Measurements from ENCODE around the gene TET3. TPM values are rescaled to one million over a fixed set of nuclear protein-coding genes. Genes with fewer than 3 reads are reported as not detected.

The TET3 gene
- total and polyA plus RNA-seq, 2 donors (not counting 3 experiments of a cell fraction or from before 2014, with no cell fraction given): 3.4 to 15.6 TPM

DNA sequence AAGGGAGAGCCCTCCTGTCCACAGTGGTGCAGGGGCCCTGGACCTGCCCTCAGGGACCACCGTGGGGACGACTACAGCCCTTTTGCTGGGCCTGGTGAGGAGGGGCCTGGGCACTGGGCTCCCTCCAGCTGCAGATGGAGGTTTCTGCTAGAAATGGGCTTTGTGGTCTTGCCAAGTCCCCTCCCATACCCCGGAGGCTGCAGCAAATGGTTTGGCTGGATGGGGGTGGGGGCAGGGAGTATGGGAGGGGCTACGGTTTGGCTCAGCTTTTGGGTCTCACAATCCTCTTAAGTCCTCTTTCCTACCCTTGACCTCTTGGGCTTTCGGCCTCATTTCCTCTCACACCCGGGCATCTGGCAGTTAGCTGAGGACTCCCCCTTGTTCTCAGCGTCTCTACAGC is 21.7 kb downstream of the TET3 start:
- Histone ChIP-seq H3K36me3 (ENCODE audit: control insufficient read depth in 2 of 2, extremely low read depth in 1 of 2, insufficient read depth in 2 of 2, low read length in 2 of 2) (peaks cover 0 to 2% of the 10 kb centered on the region in 2 experiments), H2AFZ (ENCODE audit: low read depth, low read length) (no peak overlapping the region), H3K9me1 (replicated peaks; ENCODE audit: control insufficient read depth, extremely low read depth, insufficient read depth, low read length) (no peaks in the 10 kb centered on the region), H3K9me3 (replicated peaks; ENCODE audit: control insufficient read depth, insufficient read depth, low read length) (no peaks in the 10 kb centered on the region), H3K4me3 (replicated peaks in 1 of 3; ENCODE audit: insufficient read depth in 1 of 3, low read depth in 1 of 3, low read length in 3 of 3) (no peak overlapping the region), H4K20me1 (replicated peaks; ENCODE audit: control insufficient read depth, extremely low read depth, insufficient read depth, low read length) (no peaks in the 10 kb centered on the region), H3K4me2 (ENCODE audit: insufficient read depth, low read length) (no peak overlapping the region), H3K9ac (replicated peaks; ENCODE audit: extremely low read depth, insufficient read depth, low read length) (no peak overlapping the region), H3K27me3 (ENCODE audit: control insufficient read depth in 2 of 2, insufficient read depth in 2 of 2, low read length in 2 of 2) (no peaks in the 10 kb centered on the region), H3K79me2 (ENCODE audit: control insufficient read depth, insufficient read depth, low read length) (peaks cover 8% of the 10 kb centered on the region), H3K4me1 (ENCODE audit: control insufficient read depth, extremely low read depth, insufficient read depth, low read length) (peaks cover 9% of the 10 kb centered on the region), H3K27ac (ENCODE audit: insufficient read depth, low read depth, low read length) (no peak overlapping the region)
- DNase-seq (ENCODE audit: low read depth, low spot score) (no peak), FAIRE-seq (no peak)
- intact Hi-C loops (cut with micrococcal nuclease): no loop called here
- dilution Hi-C loops (cut with MboI; ENCODE audit: extremely low pct_ligation_motif_present, low sequenced_read_pairs): no loop called here
- CTCF ChIA-PET: no interaction called here
- no TSS peak for BruUV-seq (replicated peaks)
- POLR2A ChIA-PET: no interaction called here
- TF ChIP-seq MYC (IDR thresholded peaks at IDR 0.05; ENCODE audit: low read depth, low read length) (no peak), JUN (IDR thresholded peaks at IDR 0.05; ENCODE audit: borderline replicate concordance, insufficient read depth, insufficient read length, low read depth) (no peak)

DNA sequence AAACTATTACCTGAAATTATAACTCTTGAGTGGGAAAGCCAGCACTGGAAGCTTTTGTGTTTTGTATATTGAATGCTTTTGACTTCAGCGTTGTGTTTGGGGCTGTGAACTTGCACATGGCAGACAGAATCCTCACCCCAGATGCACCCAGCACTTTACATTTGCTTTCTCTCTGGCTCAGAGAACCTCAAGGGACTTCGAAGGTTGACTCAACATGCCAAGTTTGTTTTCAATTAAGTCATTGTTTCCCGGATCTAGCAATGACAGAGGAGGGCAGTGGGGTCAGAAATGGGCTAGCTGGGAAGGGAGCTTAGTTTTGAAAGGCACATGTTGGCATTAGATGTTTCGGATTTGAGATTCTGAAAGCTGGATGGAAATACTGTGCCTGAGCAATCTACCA is 22.4 kb downstream of the TET3 start:
- H3K27ac ChIP-seq (ENCODE audit: insufficient read depth, low read depth, low read length): no peak overlapping the region
- ChIA-PET CTCF (no interaction called here), POLR2A (no interaction called here)
- no peaks in the 10 kb centered on the region for H3K9me1 ChIP-seq (replicated peaks; ENCODE audit: control insufficient read depth, extremely low read depth, insufficient read depth, low read length)
- BruUV-seq (replicated peaks): no TSS peak
- no peak for DNase-seq (ENCODE audit: low read depth, low spot score)
- H3K9ac ChIP-seq (replicated peaks; ENCODE audit: extremely low read depth, insufficient read depth, low read length): no peak overlapping the region
- no peaks in the 10 kb centered on the region for H3K27me3 ChIP-seq (ENCODE audit: control insufficient read depth in 2 of 2, insufficient read depth in 2 of 2, low read length in 2 of 2)
- H2AFZ ChIP-seq (ENCODE audit: low read depth, low read length): no peak overlapping the region
- peaks cover 0 to 2% of the 10 kb centered on the region in 2 experiments for H3K36me3 ChIP-seq (ENCODE audit: control insufficient read depth in 2 of 2, extremely low read depth in 1 of 2, insufficient read depth in 2 of 2, low read length in 2 of 2)
- peaks cover 8% of the 10 kb centered on the region for H3K79me2 ChIP-seq (ENCODE audit: control insufficient read depth, insufficient read depth, low read length)
- no peaks in the 10 kb centered on the region for H4K20me1 ChIP-seq (replicated peaks; ENCODE audit: control insufficient read depth, extremely low read depth, insufficient read depth, low read length)
- intact Hi-C loops (cut with micrococcal nuclease) (no loop called here), dilution Hi-C loops (cut with MboI; ENCODE audit: extremely low pct_ligation_motif_present, low sequenced_read_pairs) (no loop called here)
- FAIRE-seq: no peak
- peaks cover 3% of the 10 kb centered on the region for H3K4me1 ChIP-seq (ENCODE audit: control insufficient read depth, extremely low read depth, insufficient read depth, low read length)
- H3K4me2 ChIP-seq (ENCODE audit: insufficient read depth, low read length): no peak overlapping the region
- no peak for TF ChIP-seq JUN (IDR thresholded peaks at IDR 0.05; ENCODE audit: borderline replicate concordance, insufficient read depth, insufficient read length, low read depth)
- TF ChIP-seq FOS (IDR thresholded peaks at IDR 0.05; ENCODE audit: borderline replicate concordance, insufficient read depth, low read length): no peak
- no peak for TF ChIP-seq POLR2AphosphoS5 (IDR thresholded peaks at IDR 0.05; ENCODE audit: insufficient read depth, low read depth, low read length)
- TF ChIP-seq EZH2 (IDR thresholded peaks at IDR 0.05; ENCODE audit: borderline replicate concordance, low read depth, low read length, severe bottlenecking): no peak
- TF ChIP-seq GATA2 (IDR thresholded peaks at IDR 0.05; ENCODE audit: insufficient read depth, insufficient read length, low read depth, low read length): no peak
- no peak for TF ChIP-seq POLR2A (IDR thresholded peaks at IDR 0.05; ENCODE audit: low read depth, low read length)
- no peak for TF ChIP-seq MYC (IDR thresholded peaks at IDR 0.05; ENCODE audit: low read depth, low read length)
- TF ChIP-seq, protein P1, sequence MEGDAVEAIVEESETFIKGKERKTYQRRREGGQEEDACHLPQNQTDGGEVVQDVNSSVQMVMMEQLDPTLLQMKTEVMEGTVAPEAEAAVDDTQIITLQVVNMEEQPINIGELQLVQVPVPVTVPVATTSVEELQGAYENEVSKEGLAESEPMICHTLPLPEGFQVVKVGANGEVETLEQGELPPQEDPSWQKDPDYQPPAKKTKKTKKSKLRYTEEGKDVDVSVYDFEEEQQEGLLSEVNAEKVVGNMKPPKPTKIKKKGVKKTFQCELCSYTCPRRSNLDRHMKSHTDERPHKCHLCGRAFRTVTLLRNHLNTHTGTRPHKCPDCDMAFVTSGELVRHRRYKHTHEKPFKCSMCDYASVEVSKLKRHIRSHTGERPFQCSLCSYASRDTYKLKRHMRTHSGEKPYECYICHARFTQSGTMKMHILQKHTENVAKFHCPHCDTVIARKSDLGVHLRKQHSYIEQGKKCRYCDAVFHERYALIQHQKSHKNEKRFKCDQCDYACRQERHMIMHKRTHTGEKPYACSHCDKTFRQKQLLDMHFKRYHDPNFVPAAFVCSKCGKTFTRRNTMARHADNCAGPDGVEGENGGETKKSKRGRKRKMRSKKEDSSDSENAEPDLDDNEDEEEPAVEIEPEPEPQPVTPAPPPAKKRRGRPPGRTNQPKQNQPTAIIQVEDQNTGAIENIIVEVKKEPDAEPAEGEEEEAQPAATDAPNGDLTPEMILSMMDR (IDR thresholded peaks at IDR 0.05; ENCODE audit: extremely low read depth in 1 of 2, insufficient read depth in 1 of 2, low read depth in 1 of 2, low read length in 2 of 2): no peak
- TF ChIP-seq, protein P2, sequence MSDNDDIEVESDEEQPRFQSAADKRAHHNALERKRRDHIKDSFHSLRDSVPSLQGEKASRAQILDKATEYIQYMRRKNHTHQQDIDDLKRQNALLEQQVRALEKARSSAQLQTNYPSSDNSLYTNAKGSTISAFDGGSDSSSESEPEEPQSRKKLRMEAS (IDR thresholded peaks at IDR 0.05; ENCODE audit: insufficient read depth, insufficient read length): no peak
- no peak overlapping the region for H3K4me3 ChIP-seq (replicated peaks in 1 of 3; ENCODE audit: insufficient read depth in 1 of 3, low read depth in 1 of 3, low read length in 3 of 3)
- no peaks in the 10 kb centered on the region for H3K9me3 ChIP-seq (replicated peaks; ENCODE audit: control insufficient read depth, insufficient read depth, low read length)

All from endothelial cell of umbilical vein (primary cell).